Neutrophil (primary cell): Measurements from ENCODE around the gene DROSHA.

Source experiments
- H3K27ac ChIP-seq: fragments of 200-600 bp; sonication (generic); 2 replicates; pipeline ENCODE4 v1.5.1; 2016; ENCODE audit warnings: mild to moderate bottlenecking, moderate library complexity
- H3K27me3 ChIP-seq: fragments of 200-600 bp; sonication (generic); 2 replicates; pipeline ENCODE4 v1.6.0; 2016; ENCODE audit warnings: mild to moderate bottlenecking
- H3K36me3 ChIP-seq: fragments of 200-600 bp; sonication (generic); 2 replicates; pipeline ENCODE4 v1.5.1; 2017
- H3K4me1 ChIP-seq, 2 experiments: fragments of 200-600 bp in 1 of 2; sonication (generic) in 1 of 2; 1 replicate in 1 of 2; 2 replicates in 1 of 2; pipeline versions ENCODE4 v1.5.1 to v1.6.1; 2013 to 2016; ENCODE audit warnings: low read depth in 1 of 2, low read length in 1 of 2, mild to moderate bottlenecking in 1 of 2, moderate library complexity in 1 of 2; ENCODE audit not compliant: control insufficient read depth in 1 of 2, insufficient read depth in 1 of 2
- H3K4me3 ChIP-seq, 2 experiments: fragments of 200-600 bp in 1 of 2; sonication (generic) in 1 of 2; 1 replicate in 1 of 2; 2 replicates in 1 of 2; pipeline ENCODE4 v1.5.1; 2013 to 2016; ENCODE audit warnings: low read depth in 1 of 2, low read length in 1 of 2, mild to moderate bottlenecking in 1 of 2, moderate library complexity in 1 of 2
- H3K9me3 ChIP-seq: fragments of 200-600 bp; sonication (generic); 2 replicates; pipeline ENCODE4 v1.5.1; 2016
- TF ChIP-seq, protein P1 (sequence below): fragments of 200-600 bp; sonication (generic); IDR thresholded peaks from 2 replicates; pipeline ENCODE4 v1.5.1; 2016; ENCODE audit warnings: antibody characterized with exemption

DROSHA gene

DNA sequence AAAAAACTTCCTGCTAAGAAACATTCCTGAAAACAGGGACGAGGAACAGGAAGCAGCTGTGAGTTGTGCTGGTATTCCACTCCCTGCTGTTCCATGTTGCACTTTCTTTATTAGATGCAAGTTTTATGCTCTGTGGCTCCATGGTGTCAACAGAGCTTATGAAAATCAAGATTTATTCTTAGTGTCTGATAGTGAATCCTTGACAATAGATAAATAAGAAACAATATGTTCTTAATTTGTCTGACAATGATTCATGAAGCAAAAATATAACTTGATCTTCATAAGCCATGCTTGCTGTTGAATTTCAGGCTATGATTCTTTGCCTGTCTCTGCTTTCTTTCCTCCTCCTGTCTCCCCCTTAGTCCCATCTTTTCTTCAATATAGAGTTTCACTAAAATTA, 119.6 kb downstream of the DROSHA start:
- Histone ChIP-seq H3K4me1 (no peaks in the 10 kb centered on the region), H3K27me3 (no peaks in the 10 kb centered on the region), H3K4me3 (no peak overlapping the region), H3K27ac (no peak overlapping the region), H3K9me3 (no peaks in the 10 kb centered on the region), H3K36me3 (peaks cover 61% of the 10 kb centered on the region)
- TF ChIP-seq, protein P1, sequence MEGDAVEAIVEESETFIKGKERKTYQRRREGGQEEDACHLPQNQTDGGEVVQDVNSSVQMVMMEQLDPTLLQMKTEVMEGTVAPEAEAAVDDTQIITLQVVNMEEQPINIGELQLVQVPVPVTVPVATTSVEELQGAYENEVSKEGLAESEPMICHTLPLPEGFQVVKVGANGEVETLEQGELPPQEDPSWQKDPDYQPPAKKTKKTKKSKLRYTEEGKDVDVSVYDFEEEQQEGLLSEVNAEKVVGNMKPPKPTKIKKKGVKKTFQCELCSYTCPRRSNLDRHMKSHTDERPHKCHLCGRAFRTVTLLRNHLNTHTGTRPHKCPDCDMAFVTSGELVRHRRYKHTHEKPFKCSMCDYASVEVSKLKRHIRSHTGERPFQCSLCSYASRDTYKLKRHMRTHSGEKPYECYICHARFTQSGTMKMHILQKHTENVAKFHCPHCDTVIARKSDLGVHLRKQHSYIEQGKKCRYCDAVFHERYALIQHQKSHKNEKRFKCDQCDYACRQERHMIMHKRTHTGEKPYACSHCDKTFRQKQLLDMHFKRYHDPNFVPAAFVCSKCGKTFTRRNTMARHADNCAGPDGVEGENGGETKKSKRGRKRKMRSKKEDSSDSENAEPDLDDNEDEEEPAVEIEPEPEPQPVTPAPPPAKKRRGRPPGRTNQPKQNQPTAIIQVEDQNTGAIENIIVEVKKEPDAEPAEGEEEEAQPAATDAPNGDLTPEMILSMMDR: no peak

- no peak overlapping the region for H3K4me3 ChIP-seq
- no peaks in the 10 kb centered on the region for H3K4me1 ChIP-seq
- H3K27me3 ChIP-seq: no peaks in the 10 kb centered on the region
- H3K36me3 ChIP-seq: peaks cover 54% of the 10 kb centered on the region
- no peak overlapping the region for H3K27ac ChIP-seq
- H3K9me3 ChIP-seq: no peaks in the 10 kb centered on the region
- TF ChIP-seq, protein P1: no peak
These were observed 121.8 kb downstream of the DROSHA start for GRCh38 chr5:31410089-31410488.

DNA sequence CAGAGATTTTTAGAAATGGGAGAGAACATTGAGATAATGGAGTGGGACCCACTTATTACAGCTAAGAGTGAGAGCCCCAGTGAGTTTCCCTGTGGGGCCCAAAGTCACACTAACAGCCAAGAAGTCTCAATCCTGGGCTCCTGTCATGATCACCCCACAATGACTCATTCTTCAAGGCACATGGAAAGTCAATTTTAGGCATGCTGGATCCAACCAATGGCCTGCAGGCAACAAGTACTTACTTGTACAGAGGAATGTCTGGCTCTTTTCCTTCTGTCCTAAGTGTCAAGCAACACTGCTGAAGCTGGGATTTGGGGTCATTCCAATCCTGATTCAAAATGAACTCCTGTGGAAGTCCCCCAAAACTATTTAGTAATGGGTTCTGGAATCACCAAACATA, 123.1 kb downstream of the DROSHA start:
- Histone ChIP-seq H3K4me1 (no peaks in the 10 kb centered on the region), H3K27me3 (no peaks in the 10 kb centered on the region), H3K36me3 (peaks cover 60% of the 10 kb centered on the region), H3K27ac (no peak overlapping the region), H3K9me3 (no peaks in the 10 kb centered on the region), H3K4me3 (no peak overlapping the region)
- TF ChIP-seq, protein P1: no peak

GRCh38 chr5:31407921-31408693, 123.8 kb downstream of the DROSHA start:
- Histone ChIP-seq H3K4me1 (no peaks in the 10 kb centered on the region), H3K4me3 (no peak overlapping the region), H3K9me3 (no peaks in the 10 kb centered on the region), H3K27me3 (no peaks in the 10 kb centered on the region), H3K27ac (no peak overlapping the region), H3K36me3 (peaks cover 58% of the 10 kb centered on the region)
- TF ChIP-seq, protein P1: no peak

DNA sequence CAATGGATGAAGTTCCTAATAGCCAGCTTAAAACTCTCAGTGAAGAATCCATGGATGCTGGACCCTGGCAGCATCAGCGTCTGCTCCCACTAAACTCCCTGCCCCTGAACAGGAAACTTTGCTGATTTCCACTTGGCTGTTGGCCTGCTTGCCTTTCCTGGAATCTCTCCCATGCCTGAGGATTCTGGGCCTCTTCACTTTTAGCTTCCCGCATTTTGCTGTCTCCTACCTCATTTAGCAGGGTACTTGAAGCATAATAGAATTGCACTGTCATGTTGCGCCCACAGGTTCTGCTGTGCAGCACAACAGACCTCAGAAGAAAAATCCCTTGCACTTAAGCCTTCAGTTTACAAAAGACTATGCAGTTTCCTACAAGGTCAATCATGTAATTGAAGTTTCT, 127.6 kb downstream of the DROSHA start:
- TF ChIP-seq, protein P1: no peak
- Histone ChIP-seq H3K4me1 (no peaks in the 10 kb centered on the region), H3K9me3 (no peaks in the 10 kb centered on the region), H3K27ac (no peak overlapping the region), H3K27me3 (no peaks in the 10 kb centered on the region), H3K4me3 (no peak overlapping the region), H3K36me3 (peaks cover 51% of the 10 kb centered on the region)
